Coronary artery (tissue), 2 donors: Measurements from ENCODE around the gene CLIP1.
"Not testable (repeated sequence)": the region's sequence is repeated elsewhere in the genome, so short reads cannot be mapped to it uniquely, and the experiment has no call there.

Source experiments
- DNase-seq: peaks from one replicate; pipeline ENCODE4 v3.0.0-alpha.2; 2017; ENCODE audit warnings: low spot score
- H3K27ac ChIP-seq, 2 donors: fragments of 200-600 bp; sonication (generic); one replicate each; pipeline ENCODE4 v1.5.1; 2016 to 2019
- H3K4me3 ChIP-seq: fragments of 200-600 bp; sonication (generic); 2 replicates; pipeline ENCODE4 v1.5.1; 2016; ENCODE audit warnings: mild to moderate bottlenecking, moderate library complexity
- TF ChIP-seq, protein P1 (sequence below): fragments of 200-600 bp; sonication (generic); IDR thresholded peaks from one replicate; pipeline ENCODE4 v1.5.1; 2019; ENCODE audit warnings: antibody characterized with exemption

The CLIP1 gene

DNA sequence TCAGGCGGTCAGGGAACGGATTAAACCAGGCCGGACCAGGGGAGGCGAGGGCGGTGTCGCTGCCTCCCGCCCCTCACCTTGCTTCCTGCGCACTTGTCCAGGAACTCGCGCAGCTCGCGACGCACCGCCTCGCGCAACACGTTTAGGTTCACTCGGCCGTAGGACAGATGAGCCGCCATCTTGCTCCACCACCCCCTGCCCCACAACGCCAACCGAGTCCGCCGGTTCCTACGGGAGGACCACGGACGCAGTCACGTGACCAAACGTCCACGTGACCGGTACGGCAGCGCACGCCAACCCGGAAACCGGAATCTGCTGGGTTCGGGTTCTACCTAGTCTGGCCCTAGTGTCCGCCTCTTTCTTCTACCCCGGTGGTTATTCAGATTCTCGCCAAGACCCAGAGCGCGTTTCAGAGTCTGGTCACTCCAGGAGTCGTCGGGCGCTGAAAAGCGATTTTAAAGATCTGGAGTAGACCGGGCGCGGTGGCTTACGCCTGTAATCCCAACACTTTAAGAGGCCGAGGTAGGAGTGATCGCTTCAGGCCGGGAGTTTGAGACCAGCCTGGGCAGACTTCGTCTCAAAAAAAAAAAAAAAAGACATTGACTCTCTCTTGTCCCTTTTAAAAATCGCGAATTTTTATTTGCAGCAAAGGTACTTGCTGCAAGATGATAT is 156.1 kb downstream of the CLIP1 start, which contains the start of gene VPS33A:
Gene VPS33A (minus strand): TSS at position 265 of the 672 bp plus-strand sequence. CDS start 86 bp downstream, at position 179.
- peak; percentile 98 for DNase-seq
- peak within 1 kb of the TSS; percentile 79 to 93 for H3K27ac ChIP-seq
- peak within 1 kb of the TSS; percentile 99 for H3K4me3 ChIP-seq
- TF ChIP-seq, protein P1, sequence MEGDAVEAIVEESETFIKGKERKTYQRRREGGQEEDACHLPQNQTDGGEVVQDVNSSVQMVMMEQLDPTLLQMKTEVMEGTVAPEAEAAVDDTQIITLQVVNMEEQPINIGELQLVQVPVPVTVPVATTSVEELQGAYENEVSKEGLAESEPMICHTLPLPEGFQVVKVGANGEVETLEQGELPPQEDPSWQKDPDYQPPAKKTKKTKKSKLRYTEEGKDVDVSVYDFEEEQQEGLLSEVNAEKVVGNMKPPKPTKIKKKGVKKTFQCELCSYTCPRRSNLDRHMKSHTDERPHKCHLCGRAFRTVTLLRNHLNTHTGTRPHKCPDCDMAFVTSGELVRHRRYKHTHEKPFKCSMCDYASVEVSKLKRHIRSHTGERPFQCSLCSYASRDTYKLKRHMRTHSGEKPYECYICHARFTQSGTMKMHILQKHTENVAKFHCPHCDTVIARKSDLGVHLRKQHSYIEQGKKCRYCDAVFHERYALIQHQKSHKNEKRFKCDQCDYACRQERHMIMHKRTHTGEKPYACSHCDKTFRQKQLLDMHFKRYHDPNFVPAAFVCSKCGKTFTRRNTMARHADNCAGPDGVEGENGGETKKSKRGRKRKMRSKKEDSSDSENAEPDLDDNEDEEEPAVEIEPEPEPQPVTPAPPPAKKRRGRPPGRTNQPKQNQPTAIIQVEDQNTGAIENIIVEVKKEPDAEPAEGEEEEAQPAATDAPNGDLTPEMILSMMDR = no peak

DNA sequence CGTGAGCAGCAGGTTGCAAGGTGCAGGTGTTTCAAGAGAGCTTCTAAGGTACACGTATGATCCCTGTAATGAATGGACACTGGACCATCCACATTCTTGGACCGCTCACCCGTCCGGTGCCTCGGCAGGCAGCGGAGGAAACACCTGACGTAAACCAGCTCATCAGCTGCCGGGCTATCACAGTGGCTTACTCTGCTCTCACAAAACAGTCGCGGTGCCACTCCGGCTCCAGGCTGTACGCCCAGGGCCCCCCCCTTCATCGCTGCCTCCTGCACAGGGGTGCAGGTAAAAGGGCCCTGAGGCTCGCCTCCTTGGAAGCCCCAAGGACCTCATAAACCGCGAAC is 156.6 kb downstream of the CLIP1 start:
- H3K4me3 ChIP-seq = peak overlapping the region; percentile 99
- H3K27ac ChIP-seq = peak overlapping the region; percentile 79 to 93
- TF ChIP-seq, protein P1 = no peak
- no peak for DNase-seq

DNA sequence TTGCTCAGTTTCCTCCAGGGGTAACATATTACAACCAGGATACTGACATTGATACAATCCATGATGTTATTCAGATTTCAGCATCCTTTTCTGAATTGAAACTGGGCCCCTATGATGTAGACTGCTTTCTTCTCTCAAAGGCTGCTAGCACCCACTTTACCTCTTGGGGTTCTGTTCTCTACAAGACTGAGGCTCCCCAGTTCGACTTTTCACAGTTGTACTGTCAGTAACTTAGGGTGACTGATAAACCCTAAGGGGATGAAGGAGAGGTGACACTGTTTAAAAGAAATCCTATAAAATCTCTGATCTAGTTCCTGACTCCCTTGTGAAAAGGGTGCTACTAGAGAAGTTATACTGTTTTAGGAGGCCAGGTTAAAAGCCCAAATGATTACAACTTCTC is 157.0 kb downstream of the CLIP1 start:
- TF ChIP-seq, protein P1 = no peak
- no peak for DNase-seq
- H3K4me3 ChIP-seq = peak overlapping the region; percentile 99
- peak overlapping the region; percentile 79 to 93 for H3K27ac ChIP-seq

DNA sequence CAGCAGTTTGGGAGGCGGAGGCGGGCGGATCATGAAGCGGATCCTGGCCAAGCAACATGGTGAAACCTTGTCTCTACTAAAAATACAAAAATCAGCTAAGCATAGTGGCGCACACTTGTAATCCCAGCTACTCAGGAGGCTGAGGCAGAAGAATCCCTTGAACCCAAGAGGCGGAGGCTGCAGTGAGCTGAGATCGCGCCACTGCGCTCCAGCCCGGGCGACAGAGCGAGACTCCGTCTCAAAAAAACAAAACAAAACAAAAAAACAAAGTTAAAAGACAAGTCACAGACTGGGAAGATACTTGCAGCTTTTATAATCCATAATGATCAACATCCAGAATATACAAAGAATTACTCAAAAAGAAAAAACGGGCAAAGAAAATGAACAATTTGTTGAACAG is 161.7 kb downstream of the CLIP1 start:
- H3K27ac ChIP-seq, DNase-seq, H3K4me3 ChIP-seq: not testable (repeated sequence)

DNA sequence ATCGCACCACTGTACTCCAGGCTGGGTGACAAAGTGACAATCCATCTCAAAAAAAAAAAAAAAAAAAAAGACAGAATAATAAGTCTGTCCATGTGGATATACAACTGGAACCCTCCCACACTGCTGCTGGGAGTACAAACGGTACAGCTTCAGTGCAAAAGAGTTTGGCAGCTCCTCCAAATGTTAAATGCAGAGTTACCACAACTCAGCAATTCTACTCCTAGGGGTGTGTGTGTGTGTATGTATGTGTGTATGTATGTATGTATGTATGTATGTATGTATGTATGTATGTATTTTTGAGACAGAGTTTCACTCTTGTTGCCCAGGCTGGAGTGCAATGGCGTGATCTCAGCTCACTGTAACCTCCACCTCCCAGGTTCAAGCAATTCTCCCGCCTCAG is 163.5 kb downstream of the CLIP1 start:
- not testable (repeated sequence) for H3K4me3 ChIP-seq, DNase-seq

DNA sequence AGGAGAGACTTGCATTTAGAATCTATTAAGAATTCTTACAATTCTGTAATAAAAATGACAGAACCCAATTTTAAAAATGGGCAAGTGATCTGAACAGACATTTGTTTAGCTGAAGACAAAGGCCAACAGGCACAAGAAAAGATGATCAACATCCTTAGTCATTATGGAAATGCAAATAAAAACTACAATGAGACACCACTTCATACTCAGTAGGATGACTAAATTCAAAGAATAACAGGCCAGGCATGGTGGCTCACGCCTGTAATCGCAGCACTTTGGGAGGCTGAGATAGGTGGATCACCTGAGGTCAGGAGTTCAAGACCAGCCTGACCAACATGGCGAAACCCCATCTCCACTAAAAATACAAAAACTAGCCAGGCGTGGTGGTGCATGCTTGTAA is 164.0 kb downstream of the CLIP1 start:
- DNase-seq, H3K4me3 ChIP-seq, H3K27ac ChIP-seq: not testable (repeated sequence)

More for the DNA sequence above, 163.5 kb downstream of the CLIP1 start:
- not testable (repeated sequence) for H3K27ac ChIP-seq

DNA sequence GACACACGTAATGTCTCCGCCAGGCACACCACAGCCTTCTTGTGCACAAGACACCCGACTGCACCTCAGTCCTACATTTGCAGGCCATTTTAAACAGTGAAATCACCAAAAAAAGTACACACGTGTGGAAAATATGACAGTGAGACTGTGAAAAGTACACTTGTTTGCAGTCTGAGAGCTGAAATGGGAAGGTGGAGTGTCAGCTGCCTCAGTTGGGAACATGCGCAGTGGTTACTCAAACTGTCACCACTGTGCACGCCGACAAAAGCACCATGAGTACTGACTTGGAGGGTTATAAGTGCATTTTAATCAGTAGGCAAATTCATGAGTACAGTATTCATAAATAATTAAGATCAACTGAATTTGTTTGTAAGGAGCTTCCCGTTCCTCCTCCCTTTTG is 171.9 kb downstream of the CLIP1 start:
- no peak overlapping the region for H3K27ac ChIP-seq
- TF ChIP-seq, protein P1 = no peak
- no peak overlapping the region for H3K4me3 ChIP-seq
- no peak for DNase-seq

DNA sequence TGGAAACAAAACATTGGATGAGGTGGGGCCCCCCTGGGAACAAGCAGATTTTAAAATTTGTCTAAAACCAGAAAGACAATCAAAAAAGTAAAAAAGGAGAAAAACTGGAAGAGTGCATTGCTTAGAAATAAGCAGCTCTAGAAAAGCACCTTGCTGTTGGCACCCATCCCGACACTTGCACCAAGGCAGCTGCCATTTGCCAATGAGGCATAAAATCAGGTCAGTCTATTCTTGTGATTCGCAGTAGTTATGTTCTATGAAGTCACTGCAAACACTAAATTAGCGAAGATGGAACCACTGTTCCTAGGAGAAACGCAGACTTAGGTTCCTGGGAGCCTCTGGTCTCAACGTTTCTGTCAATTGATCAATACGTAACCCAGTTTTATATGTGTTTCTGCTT is 172.4 kb downstream of the CLIP1 start:
- DNase-seq = no peak
- H3K4me3 ChIP-seq = no peak overlapping the region
- TF ChIP-seq, protein P1 = no peak
- H3K27ac ChIP-seq = no peak overlapping the region

DNA sequence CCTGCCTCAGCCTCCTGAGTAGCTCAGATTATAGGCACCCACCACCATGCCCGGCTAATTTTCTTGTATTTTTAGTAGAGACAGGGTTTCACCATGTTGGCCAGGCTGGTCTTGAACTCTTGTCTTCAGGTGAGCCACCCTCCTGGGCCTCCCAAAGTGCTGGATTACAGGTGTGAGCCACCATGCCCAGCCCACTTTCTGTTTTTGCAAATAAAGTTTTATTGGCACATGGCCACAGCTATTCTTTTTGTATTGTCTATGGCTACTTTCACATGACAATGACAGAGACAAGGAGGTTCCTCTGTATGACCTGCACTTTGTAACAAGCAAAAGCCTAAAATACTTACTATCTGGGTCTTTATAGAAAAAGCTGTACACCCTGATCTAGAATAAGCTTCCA is 176.9 kb downstream of the CLIP1 start:
- Histone ChIP-seq H3K4me3 (no peak overlapping the region), H3K27ac (no peak overlapping the region)
- TF ChIP-seq, protein P1 = no peak
- no peak for DNase-seq
